ENCODE measurements around the gene RBM33.
"Not testable (repeated sequence)": the region's sequence is repeated elsewhere in the genome, so short reads cannot be mapped to it uniquely, and the experiment has no call there.

Gene RBM33

GRCh38 chr7:155610633-155611193 is 33.7 kb upstream of the RBM33 start:
- Histone ChIP-seq H3K4me3 (ENCODE audit: low read depth in 1 of 2, low read length in 2 of 2) (no peak overlapping the region), H3K27me3 (ENCODE audit: control insufficient read depth in 1 of 2, insufficient read depth in 2 of 2, low read length in 2 of 2) (no peaks in the 10 kb centered on the region), H3K9ac (ENCODE audit: low read length) (no peak overlapping the region), H3K36me3 (ENCODE audit: insufficient read depth, low read length) (no peaks in the 10 kb centered on the region), H3K9me3 (ENCODE audit: low read length) (no peaks in the 10 kb centered on the region), H3K4me1 (ENCODE audit: insufficient read depth, low read length) (no peaks in the 10 kb centered on the region), H3K27ac (ENCODE audit: low read depth, low read length) (no peak overlapping the region)

- Histone ChIP-seq H3K9ac (ENCODE audit: low read length) (no peak overlapping the region), H3K9me3 (ENCODE audit: low read length) (no peaks in the 10 kb centered on the region)
These were observed 32.5 kb upstream of the RBM33 start for GRCh38 chr7:155611808-155612447.

GRCh38 chr7:155612658-155613057 is 31.8 kb upstream of the RBM33 start:
- Histone ChIP-seq H3K4me3 (ENCODE audit: low read depth in 1 of 2, low read length in 2 of 2) (no peak overlapping the region), H3K9me3 (ENCODE audit: low read length) (no peaks in the 10 kb centered on the region), H3K27ac (ENCODE audit: low read depth, low read length) (no peak overlapping the region), H3K36me3 (ENCODE audit: insufficient read depth, low read length) (no peaks in the 10 kb centered on the region), H3K27me3 (ENCODE audit: control insufficient read depth in 1 of 2, insufficient read depth in 2 of 2, low read length in 2 of 2) (no peaks in the 10 kb centered on the region), H3K4me1 (ENCODE audit: insufficient read depth, low read length) (no peaks in the 10 kb centered on the region), H3K9ac (ENCODE audit: low read length) (no peak overlapping the region)

More at GRCh38 chr7:155611808-155612447, 32.5 kb upstream of the RBM33 start:
- Histone ChIP-seq H3K36me3 (ENCODE audit: insufficient read depth, low read length) (no peaks in the 10 kb centered on the region), H3K4me1 (ENCODE audit: insufficient read depth, low read length) (no peaks in the 10 kb centered on the region), H3K27me3 (ENCODE audit: control insufficient read depth in 1 of 2, insufficient read depth in 2 of 2, low read length in 2 of 2) (no peaks in the 10 kb centered on the region), H3K27ac (ENCODE audit: low read depth, low read length) (no peak overlapping the region), H3K4me3 (ENCODE audit: low read depth in 1 of 2, low read length in 2 of 2) (no peak overlapping the region)

- H3K27ac ChIP-seq (ENCODE audit: low read depth, low read length); H3K4me1 ChIP-seq (ENCODE audit: insufficient read depth, low read length); H3K27me3 ChIP-seq (ENCODE audit: control insufficient read depth in 1 of 2, insufficient read depth in 2 of 2, low read length in 2 of 2); H3K4me3 ChIP-seq (ENCODE audit: low read depth in 1 of 2, low read length in 2 of 2); H3K36me3 ChIP-seq (ENCODE audit: insufficient read depth, low read length); H3K9ac ChIP-seq (ENCODE audit: low read length); H3K9me3 ChIP-seq (ENCODE audit: low read length): not testable (repeated sequence)
These were observed 29.4 kb upstream of the RBM33 start for GRCh38 chr7:155615085-155615484.

GRCh38 chr7:155618708-155619633 is 25.5 kb upstream of the RBM33 start:
- Histone ChIP-seq H3K36me3 (ENCODE audit: insufficient read depth, low read length) (no peaks in the 10 kb centered on the region), H3K4me1 (ENCODE audit: insufficient read depth, low read length) (no peaks in the 10 kb centered on the region), H3K27me3 (ENCODE audit: control insufficient read depth in 1 of 2, insufficient read depth in 2 of 2, low read length in 2 of 2) (no peaks in the 10 kb centered on the region), H3K27ac (ENCODE audit: low read depth, low read length) (no peak overlapping the region), H3K4me3 (ENCODE audit: low read depth in 1 of 2, low read length in 2 of 2) (no peak overlapping the region), H3K9me3 (ENCODE audit: low read length) (no peaks in the 10 kb centered on the region), H3K9ac (ENCODE audit: low read length) (no peak overlapping the region)

GRCh38 chr7:155619634-155620271 is 24.7 kb upstream of the RBM33 start:
- Histone ChIP-seq H3K9ac (ENCODE audit: low read length) (no peak overlapping the region), H3K36me3 (ENCODE audit: insufficient read depth, low read length) (no peaks in the 10 kb centered on the region), H3K4me3 (ENCODE audit: low read depth in 1 of 2, low read length in 2 of 2) (no peak overlapping the region), H3K27me3 (ENCODE audit: control insufficient read depth in 1 of 2, insufficient read depth in 2 of 2, low read length in 2 of 2) (no peaks in the 10 kb centered on the region), H3K27ac (ENCODE audit: low read depth, low read length) (no peak overlapping the region), H3K9me3 (ENCODE audit: low read length) (no peaks in the 10 kb centered on the region), H3K4me1 (ENCODE audit: insufficient read depth, low read length) (no peaks in the 10 kb centered on the region)

GRCh38 chr7:155620497-155620896 is 24.0 kb upstream of the RBM33 start:
- no peaks in the 10 kb centered on the region for H3K4me1 ChIP-seq (ENCODE audit: insufficient read depth, low read length)
- no peaks in the 10 kb centered on the region for H3K9me3 ChIP-seq (ENCODE audit: low read length)
- no peaks in the 10 kb centered on the region for H3K36me3 ChIP-seq (ENCODE audit: insufficient read depth, low read length)
- no peaks in the 10 kb centered on the region for H3K27me3 ChIP-seq (ENCODE audit: control insufficient read depth in 1 of 2, insufficient read depth in 2 of 2, low read length in 2 of 2)
- no peak overlapping the region for H3K4me3 ChIP-seq (ENCODE audit: low read depth in 1 of 2, low read length in 2 of 2)
- no peak overlapping the region for H3K9ac ChIP-seq (ENCODE audit: low read length)
- H3K27ac ChIP-seq (ENCODE audit: low read depth, low read length), result no peak overlapping the region

- Histone ChIP-seq H3K4me3 (ENCODE audit: low read depth in 1 of 2, low read length in 2 of 2) (no peak overlapping the region), H3K9me3 (ENCODE audit: low read length) (no peaks in the 10 kb centered on the region), H3K27me3 (ENCODE audit: control insufficient read depth in 1 of 2, insufficient read depth in 2 of 2, low read length in 2 of 2) (no peaks in the 10 kb centered on the region), H3K4me1 (ENCODE audit: insufficient read depth, low read length) (no peaks in the 10 kb centered on the region), H3K36me3 (ENCODE audit: insufficient read depth, low read length) (no peaks in the 10 kb centered on the region), H3K27ac (ENCODE audit: low read depth, low read length) (no peak overlapping the region), H3K9ac (ENCODE audit: low read length) (no peak overlapping the region)
These were observed 23.0 kb upstream of the RBM33 start for GRCh38 chr7:155621418-155621980.

GRCh38 chr7:155624412-155624811 is 20.0 kb upstream of the RBM33 start:
- H3K27me3 ChIP-seq (ENCODE audit: control insufficient read depth in 1 of 2, insufficient read depth in 2 of 2, low read length in 2 of 2), result no peaks in the 10 kb centered on the region
- no peak overlapping the region for H3K9ac ChIP-seq (ENCODE audit: low read length)
- no peak overlapping the region for H3K27ac ChIP-seq (ENCODE audit: low read depth, low read length)
- H3K9me3 ChIP-seq (ENCODE audit: low read length), result peaks cover 3% of the 10 kb centered on the region
- no peak overlapping the region for H3K4me3 ChIP-seq (ENCODE audit: low read depth in 1 of 2, low read length in 2 of 2)
- no peaks in the 10 kb centered on the region for H3K36me3 ChIP-seq (ENCODE audit: insufficient read depth, low read length)
- no peaks in the 10 kb centered on the region for H3K4me1 ChIP-seq (ENCODE audit: insufficient read depth, low read length)

GRCh38 chr7:155625557-155625956 is 18.9 kb upstream of the RBM33 start:
- no peaks in the 10 kb centered on the region for H3K36me3 ChIP-seq (ENCODE audit: insufficient read depth, low read length)
- no peak overlapping the region for H3K9ac ChIP-seq (ENCODE audit: low read length)
- peaks cover 4% of the 10 kb centered on the region for H3K9me3 ChIP-seq (ENCODE audit: low read length)
- H3K27ac ChIP-seq (ENCODE audit: low read depth, low read length), result no peak overlapping the region
- H3K4me3 ChIP-seq (ENCODE audit: low read depth in 1 of 2, low read length in 2 of 2), result no peak overlapping the region
- no peaks in the 10 kb centered on the region for H3K27me3 ChIP-seq (ENCODE audit: control insufficient read depth in 1 of 2, insufficient read depth in 2 of 2, low read length in 2 of 2)
- H3K4me1 ChIP-seq (ENCODE audit: insufficient read depth, low read length), result no peaks in the 10 kb centered on the region

GRCh38 chr7:155629171-155629570 is 15.3 kb upstream of the RBM33 start:
- H3K9me3 ChIP-seq (ENCODE audit: low read length), result peaks cover 4% of the 10 kb centered on the region

More at GRCh38 chr7:155629171-155629570, 15.3 kb upstream of the RBM33 start:
- no peak overlapping the region for H3K27ac ChIP-seq (ENCODE audit: low read depth, low read length)
- no peak overlapping the region for H3K9ac ChIP-seq (ENCODE audit: low read length)
- H3K4me3 ChIP-seq (ENCODE audit: low read depth in 1 of 2, low read length in 2 of 2), result no peak overlapping the region
- H3K36me3 ChIP-seq (ENCODE audit: insufficient read depth, low read length), result no peaks in the 10 kb centered on the region
- no peaks in the 10 kb centered on the region for H3K4me1 ChIP-seq (ENCODE audit: insufficient read depth, low read length)
- no peaks in the 10 kb centered on the region for H3K27me3 ChIP-seq (ENCODE audit: control insufficient read depth in 1 of 2, insufficient read depth in 2 of 2, low read length in 2 of 2)

Measured in muscle layer of colon (tissue), 2 donors.